Skeletal muscle cell (primary cell): ENCODE results near the gene COL5A2.

Source experiments
- DNase-seq: peaks from one replicate; pipeline ENCODE4 v3.0.0-alpha.2; 2010; ENCODE audit warnings: low read depth
- H3K4me3 ChIP-seq: 2 replicates; pipeline ENCODE4 v1.5.1; 2011; ENCODE audit warnings: low read depth, mild to moderate bottlenecking, control low read depth, low read length, moderate library complexity

Gene COL5A2

DNA sequence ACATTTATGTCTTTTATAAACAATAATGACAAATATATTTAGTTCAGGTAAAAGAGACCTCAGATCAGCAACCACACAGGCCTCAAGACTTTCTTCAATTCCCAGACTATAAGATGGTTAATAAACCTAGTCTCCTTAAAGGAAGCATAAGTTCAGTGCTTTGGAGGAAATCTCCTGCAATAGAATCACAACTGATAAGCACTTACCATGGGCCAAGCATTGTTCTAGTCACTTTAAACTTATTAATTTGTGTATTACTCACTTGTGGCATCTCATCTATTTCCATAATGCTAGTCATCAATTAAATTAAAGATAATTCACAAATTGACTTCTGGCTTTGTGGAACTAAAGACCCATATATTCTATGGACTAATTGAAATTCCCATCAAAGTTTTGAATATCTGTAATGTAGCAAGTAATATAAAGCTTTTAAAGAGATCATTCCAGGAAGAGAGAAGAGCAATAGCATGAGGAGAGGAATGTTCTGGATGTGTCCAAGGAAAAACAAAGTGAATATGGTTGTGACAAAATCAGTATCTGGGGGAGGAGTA is 163.2 kb downstream of the COL5A2 start:
- H3K4me3 ChIP-seq: no peak overlapping the region

DNA sequence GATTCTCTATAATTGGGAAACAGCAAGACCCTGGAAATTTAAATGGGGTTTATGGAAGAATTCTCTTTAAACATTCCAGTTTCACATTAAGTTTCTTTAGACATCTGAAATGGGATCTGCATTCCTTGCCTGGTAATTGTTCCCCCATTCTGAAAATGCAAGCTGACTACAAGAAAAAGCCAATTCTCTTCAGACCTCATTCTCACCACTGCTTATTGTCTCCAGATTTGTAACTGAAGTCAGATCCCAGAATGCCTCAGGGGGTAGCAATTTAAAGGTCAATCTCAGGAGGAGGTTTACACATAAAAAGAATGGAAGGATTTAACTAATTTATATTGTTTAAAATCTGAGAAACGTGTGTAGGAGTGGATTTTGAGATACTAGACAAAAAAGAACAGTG is 164.2 kb downstream of the COL5A2 start:
- no peak for DNase-seq
- H3K4me3 ChIP-seq: no peak overlapping the region

More for the DNA sequence above, 163.2 kb downstream of the COL5A2 start:
- no peak for DNase-seq

DNA sequence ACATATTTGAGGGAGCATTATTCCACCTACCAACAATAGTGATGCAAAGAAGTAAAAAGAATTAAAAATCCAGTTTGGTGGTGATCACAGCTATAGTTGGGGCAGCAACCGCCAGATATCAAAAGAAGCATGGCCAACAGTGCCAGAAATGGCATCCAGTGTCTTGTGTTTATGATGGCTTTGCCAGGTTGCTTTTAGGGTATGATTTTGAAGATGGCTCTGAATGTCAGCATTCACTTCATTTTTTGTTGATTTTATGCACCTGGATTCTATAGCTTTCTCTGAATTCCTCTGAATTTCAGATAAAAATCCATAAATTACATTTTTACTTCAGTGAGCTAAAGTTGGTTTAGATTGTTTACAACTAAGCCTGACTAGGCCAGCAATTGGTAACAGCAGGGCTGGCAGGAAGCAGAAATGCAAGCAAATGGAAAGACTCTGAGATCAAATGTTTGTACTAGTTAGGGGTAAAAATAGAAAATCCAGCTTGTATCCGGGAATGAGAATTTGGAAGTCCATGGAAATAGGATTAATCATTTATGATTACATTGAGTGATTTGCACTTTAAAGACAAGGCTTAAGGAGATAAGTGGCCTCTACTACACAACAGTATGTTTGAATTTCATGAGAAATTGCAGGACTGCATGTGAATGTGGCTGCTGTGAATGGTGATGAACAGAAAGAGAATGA is 165.0 kb downstream of the COL5A2 start:
- no peak for DNase-seq

DNA sequence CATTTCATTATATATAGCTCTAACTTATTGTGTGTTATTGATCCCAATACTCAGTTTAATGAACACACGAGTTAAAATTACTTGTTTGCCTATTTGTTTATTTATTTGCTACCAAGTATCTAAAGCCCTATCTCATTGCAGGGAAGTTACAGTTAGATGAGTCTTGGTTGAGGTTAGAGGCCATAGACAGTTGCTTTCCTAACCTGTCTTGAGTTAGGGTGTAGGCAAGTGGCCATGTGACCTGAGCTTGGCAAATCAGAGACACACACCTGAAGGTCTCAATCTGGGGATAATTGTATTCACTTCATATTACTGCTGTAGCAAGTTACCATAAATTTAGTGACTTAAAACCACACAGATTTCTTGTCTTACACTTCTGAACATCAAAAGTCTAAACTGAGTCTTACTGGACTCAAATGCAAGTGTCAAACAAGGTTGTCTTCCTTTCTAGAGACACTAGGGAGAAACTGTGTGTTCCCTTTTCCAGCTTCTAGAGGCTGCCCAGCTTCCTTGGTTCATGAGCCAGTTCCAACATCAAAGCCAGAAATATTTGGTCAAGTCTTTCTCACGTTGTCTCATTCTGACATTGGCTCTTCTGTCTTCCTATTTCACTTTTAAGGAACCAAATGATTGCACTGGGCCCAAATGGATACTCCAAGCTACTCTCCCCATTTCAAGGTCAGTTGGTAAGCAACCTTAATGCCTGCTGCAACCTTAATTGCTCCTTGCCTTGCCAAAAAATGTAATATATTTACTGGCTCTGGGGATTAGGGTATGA is 165.7 kb downstream of the COL5A2 start:
- DNase-seq: no peak

More for the DNA sequence above, 165.0 kb downstream of the COL5A2 start:
- no peak overlapping the region for H3K4me3 ChIP-seq

DNA sequence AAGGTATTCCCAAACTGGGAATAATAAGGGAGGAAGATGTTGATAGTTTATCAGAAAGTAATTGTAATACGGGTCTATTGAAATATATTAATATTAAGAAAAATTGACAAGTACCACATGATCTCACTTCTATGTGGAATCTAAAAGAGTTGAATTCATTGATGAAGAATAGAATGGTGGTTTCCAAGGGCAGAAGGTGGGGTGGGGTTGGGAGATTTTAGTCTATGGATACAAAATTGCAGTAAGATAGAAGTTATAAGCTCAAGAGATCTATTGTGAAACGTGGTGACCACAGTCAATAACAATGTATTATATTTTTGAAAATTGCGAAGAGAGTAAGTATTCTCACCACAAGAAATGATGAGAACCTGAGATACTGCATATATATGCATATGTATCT is 166.5 kb downstream of the COL5A2 start:
- DNase-seq: no peak
- H3K4me3 ChIP-seq: no peak overlapping the region

More for the DNA sequence above, 165.7 kb downstream of the COL5A2 start:
- no peak overlapping the region for H3K4me3 ChIP-seq

DNA sequence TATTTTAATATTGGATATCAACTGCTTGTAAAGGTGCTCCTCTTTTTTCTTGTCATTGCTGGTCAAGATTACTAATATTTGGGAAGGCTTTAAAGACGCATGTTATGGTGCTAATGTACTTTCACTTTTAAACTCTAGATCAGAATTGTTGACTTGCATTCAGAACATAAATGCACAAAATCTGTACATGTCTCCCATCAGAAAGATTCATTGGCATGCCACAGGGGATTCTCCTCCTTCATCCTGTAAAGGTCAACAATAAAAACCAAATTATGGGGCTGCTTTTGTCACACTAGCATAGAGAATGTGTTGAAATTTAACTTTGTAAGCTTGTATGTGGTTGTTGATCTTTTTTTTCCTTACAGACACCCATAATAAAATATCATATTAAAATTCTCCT is 167.2 kb downstream of the COL5A2 start:
- DNase-seq: no peak
- H3K4me3 ChIP-seq: no peak overlapping the region

DNA sequence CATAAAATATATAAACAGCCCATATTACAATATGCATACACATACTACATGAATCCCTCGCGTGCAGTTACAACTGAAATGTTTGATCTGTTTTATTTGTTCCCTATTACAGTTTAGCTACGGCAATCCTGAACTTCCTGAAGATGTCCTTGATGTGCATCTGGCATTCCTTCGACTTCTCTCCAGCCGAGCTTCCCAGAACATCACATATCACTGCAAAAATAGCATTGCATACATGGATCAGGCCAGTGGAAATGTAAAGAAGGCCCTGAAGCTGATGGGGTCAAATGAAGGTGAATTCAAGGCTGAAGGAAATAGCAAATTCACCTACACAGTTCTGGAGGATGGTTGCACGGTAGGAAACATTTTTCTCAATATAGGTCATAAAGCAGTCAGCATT is 169.0 kb downstream of the COL5A2 start:
- no peak for DNase-seq

DNA sequence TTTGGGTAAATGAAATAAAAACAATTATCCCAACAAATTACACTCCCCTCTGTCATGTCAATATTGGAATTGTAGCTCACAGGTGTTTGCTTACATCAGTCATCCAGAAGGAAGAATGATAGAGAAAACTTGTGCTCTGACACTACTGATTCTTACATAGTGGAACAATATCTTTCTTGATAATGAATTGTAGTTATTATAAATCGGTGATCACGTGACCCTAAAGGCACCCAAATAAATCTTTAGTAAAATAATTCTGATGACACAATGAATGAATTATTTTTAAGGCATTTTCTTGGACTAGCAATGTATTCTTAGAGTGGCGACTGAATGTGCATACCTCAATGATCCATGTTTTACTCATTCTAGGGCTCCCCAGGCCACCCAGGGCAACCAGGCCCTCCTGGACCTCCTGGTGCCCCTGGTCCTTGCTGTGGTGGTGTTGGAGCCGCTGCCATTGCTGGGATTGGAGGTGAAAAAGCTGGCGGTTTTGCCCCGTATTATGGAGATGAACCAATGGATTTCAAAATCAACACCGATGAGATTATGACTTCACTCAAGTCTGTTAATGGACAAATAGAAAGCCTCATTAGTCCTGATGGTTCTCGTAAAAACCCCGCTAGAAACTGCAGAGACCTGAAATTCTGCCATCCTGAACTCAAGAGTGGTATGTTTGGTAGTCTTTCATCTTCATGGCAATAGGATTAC is 170.9 kb downstream of the COL5A2 start:
- no peak overlapping the region for H3K4me3 ChIP-seq
- DNase-seq: no peak

More for the DNA sequence above, 169.0 kb downstream of the COL5A2 start:
- H3K4me3 ChIP-seq: no peak overlapping the region

DNA sequence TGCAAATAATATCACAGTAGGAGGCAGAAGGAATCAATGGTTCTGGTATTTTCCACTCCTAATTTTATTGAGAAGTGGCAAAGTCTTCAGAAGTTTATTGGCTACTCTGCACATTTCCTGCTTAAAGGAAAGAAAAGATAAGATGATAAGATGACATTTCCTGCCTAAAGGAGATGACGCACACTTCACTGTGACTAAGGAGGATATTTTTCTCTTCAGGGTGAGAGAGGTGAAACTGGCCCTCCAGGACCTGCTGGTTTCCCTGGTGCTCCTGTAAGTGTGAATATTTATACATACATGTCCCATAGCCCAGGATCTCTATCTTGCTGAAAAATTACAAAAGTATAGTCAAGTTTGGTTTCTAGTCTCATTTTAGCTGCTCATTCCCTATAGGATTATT is 177.5 kb downstream of the COL5A2 start:
- H3K4me3 ChIP-seq: no peak overlapping the region
- no peak for DNase-seq

DNA sequence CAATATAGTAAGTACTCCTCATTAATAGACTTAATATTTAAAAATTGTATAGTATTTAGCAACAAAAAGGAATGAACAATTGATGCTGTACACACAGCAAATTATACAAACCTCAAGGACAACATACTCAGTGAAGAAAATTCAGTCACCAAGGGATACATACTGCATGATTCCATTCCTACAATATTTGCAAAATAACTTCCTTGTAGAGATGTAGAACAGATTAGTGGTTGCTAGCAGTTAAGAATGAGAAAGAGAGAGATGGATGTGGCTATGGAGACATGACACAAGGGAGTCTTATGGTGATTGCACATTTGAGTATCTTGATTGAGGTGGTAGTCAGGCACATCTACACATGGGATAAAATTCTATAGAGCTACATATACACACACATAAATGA is 179.3 kb downstream of the COL5A2 start:
- no peak for DNase-seq
- H3K4me3 ChIP-seq: no peak overlapping the region

DNA sequence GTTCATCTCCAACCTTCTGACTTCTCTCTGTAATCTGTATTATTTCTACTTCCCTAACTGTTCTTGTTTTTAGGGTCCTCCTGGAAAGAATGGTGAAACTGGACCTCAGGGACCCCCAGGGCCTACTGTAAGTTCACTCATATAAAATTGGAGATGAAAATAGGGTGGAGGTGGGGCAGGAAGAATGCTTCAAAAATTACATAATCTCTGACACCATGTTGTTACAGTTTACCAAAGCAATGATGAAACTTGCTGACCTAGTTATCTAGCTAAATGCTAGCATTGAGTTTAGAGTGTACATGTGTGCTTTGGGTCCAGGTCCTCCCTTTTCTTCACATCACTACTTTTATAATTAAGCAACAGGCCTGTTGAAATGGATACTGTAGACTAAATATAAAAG is 182.3 kb downstream of the COL5A2 start:
- no peak overlapping the region for H3K4me3 ChIP-seq
- no peak for DNase-seq

DNA sequence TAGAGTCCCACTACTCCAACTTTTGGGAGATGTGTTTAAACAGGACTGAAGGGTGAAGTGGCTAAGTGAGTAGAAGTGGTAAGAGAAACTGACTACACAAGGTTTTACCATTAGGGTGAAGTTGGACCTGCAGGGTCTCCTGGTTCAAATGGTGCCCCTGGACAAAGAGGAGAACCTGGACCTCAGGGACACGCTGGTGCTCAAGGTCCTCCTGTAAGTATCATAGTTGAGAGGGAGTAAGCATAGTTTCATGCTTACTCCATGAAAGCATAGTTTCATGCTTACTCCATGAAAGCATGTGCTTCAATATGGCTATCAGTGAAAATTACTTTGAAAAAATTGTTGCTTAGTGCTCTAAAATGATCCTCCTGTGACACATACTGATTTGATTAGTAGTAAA is 186.3 kb downstream of the COL5A2 start:
- DNase-seq: no peak
- no peak overlapping the region for H3K4me3 ChIP-seq

DNA sequence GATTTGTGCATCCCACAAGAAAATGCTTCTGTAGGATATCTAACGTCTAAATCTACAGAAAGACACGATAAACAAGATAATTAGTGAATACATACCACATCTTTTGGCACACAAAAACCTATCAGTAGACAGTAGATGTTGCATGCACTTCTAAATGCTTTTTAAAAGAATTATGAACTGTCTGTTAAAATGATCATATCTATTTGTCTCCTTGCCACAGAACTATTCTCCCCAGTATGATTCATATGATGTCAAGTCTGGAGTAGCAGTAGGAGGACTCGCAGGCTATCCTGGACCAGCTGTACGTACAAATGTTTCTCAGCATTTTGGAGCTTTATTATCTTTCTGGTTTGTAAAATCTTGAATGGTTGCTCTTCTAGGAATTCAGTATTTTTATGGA is 192.7 kb downstream of the COL5A2 start:
- no peak for DNase-seq
- no peak overlapping the region for H3K4me3 ChIP-seq

DNA sequence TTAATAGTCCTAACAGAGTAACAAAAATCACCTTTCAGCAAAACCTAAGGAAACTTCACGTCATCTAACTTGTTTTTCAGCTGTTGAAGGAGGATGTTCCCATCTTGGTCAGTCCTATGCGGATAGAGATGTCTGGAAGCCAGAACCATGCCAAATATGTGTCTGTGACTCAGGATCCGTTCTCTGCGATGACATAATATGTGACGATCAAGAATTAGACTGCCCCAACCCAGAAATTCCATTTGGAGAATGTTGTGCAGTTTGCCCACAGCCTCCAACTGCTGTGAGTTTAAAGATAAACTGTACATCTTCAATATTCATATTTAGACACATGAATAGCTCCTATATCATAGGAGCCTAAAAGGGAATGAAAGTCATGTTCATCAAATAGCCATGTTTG is 194.9 kb downstream of the COL5A2 start:
- H3K4me3 ChIP-seq: no peak overlapping the region
- peak; percentile 89 for DNase-seq

DNA sequence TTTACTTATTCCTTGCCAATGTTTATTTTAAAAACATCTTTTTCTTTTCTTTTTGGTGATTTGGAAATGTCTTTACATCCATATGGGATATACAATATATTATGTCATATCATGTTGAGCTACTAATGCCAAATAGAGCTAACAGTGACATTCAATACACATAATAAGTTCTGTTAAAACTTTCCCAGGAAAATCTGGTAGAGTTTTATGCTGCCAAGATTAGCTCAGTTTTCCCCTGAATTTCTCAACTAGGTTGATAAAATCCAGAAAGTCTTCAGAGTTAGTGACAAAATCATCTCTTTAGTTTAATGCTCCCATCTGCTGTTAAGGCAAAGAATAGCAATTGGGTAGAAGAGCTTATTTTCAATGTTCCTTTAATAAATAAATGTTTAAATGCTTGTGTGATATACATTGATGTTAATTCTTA is 195.5 kb downstream of the COL5A2 start:
- DNase-seq: no peak
- no peak overlapping the region for H3K4me3 ChIP-seq

DNA sequence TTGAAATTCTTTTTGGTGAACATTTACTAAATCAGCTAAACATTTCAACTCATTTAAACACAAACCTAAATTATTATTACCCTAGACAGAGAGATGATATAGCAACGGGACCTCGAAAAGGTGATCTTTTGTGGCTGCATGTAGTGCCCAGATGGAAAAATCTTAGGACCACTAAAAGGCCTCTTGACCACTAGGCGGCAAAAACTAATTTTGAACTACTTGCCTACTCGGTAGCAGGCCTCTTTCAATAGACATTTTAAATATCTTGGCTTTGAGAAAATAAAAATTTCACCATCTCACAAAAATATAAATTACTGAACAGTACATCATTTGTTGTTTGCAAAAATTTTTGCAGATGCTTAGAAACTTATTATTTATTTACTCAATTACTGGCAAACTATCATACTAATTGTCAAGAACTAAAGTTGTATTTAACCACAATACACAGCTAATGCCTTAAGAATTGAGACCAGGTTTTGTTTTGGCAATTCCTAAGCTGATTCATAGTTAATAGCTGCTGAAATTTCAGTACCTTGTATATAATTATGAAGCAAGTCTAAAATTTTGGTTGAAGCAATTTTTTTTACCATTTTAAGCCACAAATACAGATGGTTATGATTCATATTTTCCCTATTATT is 196.0 kb downstream of the COL5A2 start:
- DNase-seq: no peak
- no peak overlapping the region for H3K4me3 ChIP-seq
